ENCODE data around the gene ARHGDIG.
"Not testable (repeated sequence)": the region's sequence is repeated elsewhere in the genome, so short reads cannot be mapped to it uniquely, and the experiment has no call there.

Gene ARHGDIG

DNA sequence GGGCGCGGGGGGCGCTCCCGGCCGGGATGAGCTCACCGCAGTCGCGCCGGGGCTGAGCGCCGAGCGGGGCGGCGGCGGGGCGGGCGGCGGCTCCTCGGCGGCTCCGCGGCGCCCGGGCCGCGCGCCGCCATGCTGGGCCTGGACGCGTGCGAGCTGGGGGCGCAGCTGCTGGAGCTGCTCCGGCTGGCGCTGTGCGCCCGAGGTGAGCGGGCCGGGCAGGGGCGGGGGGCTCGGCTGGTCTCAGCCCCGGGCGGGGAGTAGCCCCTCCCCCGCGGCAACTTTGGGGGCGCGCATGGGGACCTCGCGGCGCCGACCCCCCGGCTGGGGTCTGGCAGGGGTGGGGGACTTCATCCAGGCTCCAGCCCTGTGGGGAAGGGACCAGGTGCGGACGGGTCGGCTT lies at the start of gene ARHGDIG:
TSS of gene ARHGDIG (plus strand) at position 40 of the 400 bp plus-strand sequence. CDS start at position 130, 90 bp downstream.
- no peak for DNase-seq

DNA sequence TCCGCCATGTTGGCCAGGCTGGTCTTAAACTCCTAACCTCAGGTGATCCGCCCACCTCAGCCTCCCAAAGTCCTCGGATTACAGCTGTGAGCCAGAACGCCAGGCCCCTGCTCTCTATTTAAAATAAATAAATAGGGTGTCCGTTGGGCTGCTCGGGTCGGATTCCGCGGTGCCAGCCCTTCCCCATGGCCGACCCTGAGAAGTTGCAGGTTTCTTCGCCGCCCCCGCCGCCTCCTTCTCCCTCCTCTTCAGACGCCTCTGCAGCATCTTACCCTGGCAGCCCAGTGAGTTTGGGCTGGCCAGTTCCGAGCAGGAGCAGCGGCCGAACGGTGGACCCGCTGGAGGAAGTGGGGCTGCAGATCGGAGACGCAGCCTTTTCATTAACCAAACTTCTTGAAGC lies 49.4 kb upstream of the ARHGDIG start:
- no peak for DNase-seq

DNA sequence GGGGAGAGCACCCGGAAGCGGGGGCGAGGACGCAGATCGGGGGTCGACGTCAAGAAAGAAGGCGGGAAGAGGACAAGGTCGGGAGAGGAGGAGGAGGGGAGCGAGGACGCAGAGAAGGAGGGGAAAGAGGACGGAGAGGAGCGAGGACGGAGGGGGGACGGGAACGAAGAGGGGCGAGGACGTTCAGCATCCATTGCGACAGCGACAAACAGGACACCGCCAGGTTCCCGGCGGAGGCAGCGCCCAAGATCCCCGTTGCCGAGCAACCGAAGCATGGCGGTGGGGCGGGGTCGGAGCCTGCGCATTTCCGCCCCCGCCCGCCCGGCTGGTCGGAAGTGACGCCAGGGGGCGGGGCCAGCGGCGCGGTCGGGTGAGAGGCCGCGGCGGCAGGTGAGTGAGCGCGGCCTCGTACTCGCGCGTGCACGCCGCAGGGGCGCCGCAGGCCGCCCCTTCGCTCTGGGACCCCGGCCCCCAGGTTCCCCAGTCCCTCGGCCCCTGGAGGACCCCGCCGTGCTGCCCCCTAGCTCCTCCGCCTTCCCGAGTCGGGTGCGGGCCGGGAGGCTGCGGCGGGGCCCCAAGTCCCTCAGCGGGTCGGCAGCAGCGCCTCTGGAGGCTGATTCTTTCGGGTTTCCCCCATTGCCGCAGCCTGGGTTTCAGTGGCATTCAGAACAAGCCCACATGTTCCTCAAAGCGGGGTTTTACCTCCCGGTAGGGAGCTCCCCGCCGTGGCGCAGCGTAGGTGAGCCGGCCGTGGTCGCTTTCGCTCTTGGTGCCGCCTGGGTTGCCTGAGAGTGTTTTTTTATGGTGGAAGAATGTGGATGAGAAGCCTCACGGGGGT lies 45.7 kb upstream of the ARHGDIG start, which contains the start of gene FAM234A:
TSS of gene FAM234A (plus strand) at position 354 of the 838 bp plus-strand sequence. CDS start 19,593 bp downstream, outside the sequence.
- peak; percentile 94 for DNase-seq

DNA sequence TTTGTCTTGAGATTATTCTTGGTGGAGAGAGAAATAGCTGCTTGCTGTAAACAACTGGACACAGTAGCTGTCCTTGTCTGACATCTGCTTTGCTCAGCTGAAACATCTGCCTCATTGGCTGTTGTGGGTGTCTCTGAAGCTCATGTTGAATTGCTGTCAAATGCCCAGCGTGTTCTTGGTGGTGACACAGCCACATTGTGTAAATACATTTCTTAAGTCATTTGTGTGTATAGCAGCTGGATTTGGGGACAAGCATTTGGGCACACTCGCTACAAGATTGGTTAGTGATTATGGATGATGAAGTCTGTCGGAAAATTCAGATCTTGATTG lies 40.5 kb upstream of the ARHGDIG start:
- DNase-seq = no peak

DNA sequence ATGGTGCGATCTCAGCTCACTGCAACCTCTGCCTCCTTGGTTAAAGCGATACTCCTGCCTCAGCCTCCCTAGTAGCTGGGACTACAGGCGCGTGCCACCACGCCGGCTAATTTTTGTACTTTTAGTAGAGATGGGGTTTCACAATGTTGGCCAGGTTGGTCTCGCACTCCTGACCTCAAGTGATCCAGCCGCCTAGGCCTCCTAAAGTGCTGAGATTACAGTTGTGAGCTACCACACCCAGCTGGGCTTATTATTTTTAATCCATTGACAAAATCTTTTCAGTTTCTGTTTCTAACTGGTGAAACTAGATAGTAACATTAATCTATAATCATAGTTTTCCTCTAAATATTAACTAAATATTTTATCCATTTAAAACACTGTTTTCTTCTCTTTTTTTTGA lies 39.8 kb upstream of the ARHGDIG start:
- no peak for DNase-seq

DNA sequence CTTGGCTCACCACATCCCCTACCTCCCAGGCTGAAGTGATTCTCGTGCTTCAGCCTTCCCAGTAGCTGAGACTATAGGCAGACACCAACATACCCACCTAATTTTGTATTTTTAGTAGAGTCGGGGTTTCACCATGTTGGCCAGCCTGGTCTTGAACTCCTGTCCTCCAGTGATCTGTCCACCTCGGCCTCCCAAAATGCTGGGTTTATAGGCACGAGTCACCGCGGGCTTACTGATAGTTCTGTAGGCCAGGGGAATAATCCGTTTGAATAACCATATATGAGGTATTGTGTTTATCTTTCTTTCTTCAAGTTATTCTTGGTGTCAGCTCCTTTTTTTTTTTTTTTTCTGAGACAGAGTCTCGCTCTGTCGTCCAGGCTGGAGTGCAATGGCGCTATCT lies 38.1 kb upstream of the ARHGDIG start:
- no peak for DNase-seq

DNA sequence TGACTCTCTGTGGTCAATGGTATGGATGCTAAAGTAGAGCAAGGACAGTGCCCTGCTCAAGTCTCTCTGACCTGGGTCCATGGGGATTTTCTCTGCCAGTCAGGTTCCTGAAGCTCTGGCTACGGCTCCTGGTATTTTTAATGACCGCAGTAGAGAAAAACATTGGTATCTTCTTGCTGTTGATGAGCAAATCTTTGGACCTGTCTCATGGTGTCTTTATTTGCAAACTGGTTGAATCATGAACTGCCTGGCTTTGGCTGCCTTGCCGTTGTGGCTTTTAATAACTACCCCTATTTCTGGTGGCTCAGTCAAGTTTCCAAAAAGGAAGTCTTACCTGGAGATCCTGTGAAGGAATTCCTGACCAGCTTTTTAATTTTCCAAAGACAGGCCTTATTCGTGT lies 37.0 kb upstream of the ARHGDIG start:
- no peak for DNase-seq

DNA sequence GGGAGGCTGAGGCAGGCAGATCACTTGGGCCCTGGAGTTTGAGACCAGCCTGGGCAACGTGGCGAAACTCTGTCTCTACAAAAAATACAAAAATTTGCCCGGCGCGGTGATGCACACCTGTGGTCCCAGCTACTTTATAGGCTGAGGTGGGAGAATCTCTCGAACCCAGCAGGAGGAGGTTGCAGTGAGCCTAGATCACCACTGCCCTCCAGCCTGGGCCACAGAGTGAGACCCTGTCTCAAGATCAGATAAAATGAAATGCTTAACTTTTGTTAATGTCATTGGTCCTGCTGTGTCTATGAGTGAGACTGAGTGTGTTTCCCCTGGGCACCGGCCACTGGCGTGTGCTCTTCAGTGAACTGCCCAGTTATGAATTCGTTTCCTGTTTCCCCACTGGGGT lies 35.3 kb upstream of the ARHGDIG start:
- DNase-seq = no peak

DNA sequence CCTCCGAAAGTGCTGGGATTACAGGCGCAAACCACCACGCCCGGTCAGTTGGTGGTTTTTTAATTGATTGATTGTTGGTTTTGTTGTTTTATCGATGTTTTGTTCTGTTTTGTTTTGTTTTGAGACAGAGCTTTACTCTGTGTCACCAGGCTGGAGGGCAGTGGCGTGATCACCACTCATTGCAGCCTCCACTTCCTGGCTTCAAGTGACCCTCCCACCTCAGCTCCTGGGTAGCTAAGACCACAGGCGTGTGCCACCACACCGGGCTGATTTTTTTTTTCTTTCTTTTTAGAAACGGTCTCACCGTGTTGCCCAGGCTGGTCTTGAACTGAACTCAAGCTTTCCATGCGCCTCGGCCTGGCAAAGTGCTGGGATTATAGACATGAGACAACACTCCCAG lies 33.4 kb upstream of the ARHGDIG start:
- no peak for DNase-seq

DNA sequence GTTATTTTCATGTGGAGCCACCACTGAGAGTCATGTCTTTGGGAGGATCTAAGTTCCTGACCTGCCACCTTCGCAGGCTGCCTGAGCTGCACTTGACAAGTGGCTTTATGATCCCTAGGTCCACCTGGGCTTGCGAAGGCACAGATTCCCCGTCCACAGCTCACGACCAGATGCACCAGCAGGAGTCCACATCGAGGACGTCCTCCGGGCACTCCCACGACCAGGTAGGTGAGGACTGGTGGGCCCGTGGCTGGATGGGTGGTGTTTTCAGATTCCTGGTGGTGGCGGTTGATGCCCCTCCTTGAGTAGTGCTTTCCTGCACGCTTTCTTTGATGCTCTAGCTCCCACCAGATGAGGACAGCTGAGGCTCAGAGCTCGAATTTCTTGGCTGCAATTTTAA lies 31.0 kb upstream of the ARHGDIG start:
- DNase-seq = no peak

DNA sequence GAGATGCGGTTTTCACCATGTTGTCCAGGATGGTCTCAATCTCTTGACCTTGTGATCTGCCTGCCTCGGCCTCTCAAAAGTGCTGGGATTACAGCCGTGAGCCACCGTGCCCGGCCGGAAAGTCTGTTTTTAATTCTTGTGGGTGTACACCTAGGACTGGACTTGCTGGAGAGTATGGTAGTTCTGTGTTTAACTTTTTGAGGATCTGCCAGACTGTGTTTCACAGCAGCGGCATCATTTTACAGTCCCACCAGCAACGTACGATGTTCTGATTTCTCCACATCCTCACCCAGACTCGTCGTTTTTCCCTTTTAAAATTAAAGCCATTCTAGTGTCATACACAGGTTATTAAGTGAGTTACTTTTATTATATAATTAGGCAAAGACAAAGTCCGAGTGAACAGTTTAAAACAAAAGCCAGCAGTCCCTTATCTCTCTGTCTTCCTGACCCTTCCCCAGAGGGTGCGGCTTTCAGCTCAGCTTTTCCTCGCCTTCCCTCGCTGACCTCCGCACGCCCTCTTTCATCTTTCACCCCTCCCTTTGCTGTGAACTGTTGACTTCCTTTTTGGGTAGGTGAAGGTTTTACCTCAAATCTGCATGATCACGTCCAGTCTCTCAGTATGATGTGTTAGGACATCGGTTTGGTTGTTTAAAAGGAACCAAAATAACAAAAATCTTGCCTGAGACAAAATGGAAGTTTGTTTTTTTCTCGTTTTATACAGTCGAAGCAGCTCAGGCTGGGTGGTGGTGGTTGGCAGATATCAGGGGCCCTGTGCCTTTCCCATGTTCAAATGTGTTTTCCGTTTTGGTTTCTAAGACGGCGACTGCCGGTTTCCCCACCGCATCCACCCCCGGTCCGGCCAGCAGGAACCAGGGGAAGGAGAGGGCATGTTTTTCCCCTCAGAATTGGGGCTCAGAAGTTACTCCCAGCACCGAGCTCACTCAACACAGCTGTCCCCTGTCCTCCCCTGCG lies 27.7 kb upstream of the ARHGDIG start:
- no peak for DNase-seq

DNA sequence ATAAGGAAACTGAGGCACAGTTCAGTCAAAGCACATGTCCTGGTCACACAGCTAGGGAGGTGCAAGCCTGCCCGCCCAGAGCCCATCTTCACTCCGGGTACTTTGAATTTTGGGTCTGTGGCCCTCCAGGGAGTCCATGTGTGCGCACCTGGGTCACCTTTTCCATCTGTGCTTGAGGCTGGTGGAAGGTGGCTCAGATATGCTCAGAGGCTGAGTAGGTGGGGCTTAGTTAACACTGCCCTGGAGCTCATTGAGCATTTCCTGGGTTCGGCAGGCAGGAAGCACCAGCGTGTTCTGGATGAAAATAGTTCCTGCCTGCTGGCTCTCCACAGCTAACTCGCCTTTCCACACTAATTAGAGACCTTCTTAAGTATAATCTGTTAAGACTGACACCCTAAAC lies 26.6 kb upstream of the ARHGDIG start:
- DNase-seq = no peak

DNA sequence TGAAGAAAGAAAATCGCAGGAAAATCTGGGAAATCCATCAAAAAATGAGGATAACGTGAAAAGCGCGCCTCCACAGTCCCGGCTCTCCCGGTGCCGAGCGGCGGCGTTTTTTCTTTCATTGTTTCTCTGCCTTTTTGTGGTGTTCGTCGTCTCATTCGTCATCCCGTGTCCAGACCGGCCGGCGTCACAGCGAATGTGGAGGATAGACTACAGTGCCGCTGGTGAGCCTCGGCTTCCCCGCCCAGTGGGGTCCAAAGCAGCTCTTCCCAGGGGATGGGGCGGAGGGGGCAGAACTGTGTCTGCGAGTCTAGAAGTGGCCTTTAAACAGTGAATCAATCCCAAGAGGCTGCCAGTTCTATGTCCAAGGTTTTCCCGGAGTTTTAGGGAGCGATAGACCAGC lies 25.9 kb upstream of the ARHGDIG start:
- no peak for DNase-seq

DNA sequence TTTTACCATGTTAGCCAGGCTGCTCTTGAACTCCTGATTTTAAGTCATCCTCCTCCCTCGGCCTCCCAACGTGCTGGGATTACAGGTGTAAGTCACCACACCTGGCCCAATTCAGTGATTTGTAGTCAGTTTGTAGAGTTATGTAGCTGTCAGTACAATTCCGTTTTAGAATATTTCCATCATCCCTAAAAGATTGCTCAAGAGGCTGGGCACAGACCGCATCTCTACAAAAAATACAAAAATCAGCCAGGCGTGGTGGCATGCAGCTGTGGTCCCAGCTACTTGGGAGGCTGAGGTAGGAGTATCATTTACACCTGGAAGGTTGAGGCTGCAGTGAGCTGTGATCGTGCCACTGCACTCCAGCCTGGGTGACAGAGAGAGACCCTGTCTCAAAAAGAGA lies 25.2 kb upstream of the ARHGDIG start:
- DNase-seq = no peak

DNA sequence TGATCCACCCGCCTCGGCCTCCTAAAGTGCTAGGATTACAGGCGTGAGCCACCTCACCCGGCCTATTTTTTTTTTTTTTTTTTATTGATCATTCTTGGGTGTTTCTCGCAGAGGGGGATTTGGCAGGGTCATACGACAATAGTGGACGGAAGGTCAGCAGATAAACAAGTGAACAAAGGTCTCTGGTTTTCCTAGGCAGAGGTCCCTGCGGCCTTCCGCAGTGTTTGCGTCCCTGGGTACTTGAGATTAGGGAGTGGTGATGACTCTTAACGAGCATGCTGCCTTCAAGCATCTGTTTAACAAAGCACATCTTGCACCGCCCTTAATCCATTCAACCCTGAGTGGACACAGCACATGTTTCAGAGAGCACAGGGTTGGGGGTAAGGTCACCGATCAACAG lies 22.3 kb upstream of the ARHGDIG start:
- not testable (repeated sequence) for DNase-seq

DNA sequence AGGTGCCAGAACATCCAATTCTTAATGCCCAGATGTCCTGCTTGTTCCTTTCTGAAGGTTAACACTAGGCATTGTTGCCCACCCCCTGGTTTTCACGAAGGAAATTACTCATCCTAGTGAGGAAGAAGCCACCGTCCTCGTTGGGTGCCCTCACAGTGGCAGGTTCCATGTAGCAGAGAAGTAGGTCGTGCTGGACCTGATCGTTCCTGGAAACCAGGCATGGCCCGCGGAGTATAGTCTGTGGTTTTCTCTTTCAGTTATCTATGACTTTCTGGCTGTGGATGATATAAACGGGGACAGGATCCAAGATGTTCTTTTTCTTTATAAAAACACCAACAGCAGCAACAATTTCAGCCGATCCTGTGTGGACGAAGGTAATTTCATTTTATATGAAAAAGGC lies 21.2 kb upstream of the ARHGDIG start:
- DNase-seq = no peak

DNA sequence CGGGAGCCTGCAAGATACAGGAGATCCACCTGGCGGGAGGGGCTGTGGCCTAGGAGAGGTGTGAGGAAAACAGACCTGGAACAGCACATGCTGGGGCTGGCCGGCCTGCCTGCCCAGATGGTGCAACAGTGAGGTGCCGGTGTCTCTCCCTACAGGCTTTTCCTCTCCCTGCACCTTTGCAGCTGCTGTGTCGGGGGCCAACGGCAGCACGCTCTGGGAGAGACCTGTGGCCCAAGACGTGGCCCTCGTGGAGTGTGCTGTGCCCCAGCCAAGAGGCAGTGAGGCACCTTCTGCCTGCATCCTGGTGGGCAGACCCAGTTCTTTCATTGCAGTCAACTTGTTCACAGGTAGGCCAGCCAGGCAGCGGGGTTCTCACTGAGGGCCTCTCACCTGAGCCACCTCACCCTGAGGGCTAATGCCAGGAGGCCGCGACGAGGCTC lies 20.6 kb upstream of the ARHGDIG start:
- DNase-seq = no peak

DNA sequence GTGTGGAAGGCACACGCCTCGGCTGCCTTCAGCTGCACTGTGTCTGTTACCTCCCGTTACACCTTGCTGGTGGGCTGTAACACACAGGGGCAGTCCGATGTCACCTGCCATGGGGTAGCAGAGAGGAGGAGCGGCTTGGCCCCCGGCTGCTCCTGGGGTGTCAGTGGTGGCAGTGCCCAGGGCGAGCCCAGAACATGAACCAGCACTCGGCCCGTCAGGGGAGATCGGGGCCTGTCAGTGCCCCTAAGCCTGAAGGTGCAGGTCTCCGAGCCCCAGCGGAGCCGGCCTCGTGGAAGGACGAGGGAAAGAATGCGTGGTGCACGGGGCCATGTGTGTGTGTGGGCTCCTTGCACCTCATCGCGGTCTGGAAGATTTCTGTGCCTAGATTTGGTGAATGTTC lies 20.1 kb upstream of the ARHGDIG start:
- DNase-seq = no peak

DNA sequence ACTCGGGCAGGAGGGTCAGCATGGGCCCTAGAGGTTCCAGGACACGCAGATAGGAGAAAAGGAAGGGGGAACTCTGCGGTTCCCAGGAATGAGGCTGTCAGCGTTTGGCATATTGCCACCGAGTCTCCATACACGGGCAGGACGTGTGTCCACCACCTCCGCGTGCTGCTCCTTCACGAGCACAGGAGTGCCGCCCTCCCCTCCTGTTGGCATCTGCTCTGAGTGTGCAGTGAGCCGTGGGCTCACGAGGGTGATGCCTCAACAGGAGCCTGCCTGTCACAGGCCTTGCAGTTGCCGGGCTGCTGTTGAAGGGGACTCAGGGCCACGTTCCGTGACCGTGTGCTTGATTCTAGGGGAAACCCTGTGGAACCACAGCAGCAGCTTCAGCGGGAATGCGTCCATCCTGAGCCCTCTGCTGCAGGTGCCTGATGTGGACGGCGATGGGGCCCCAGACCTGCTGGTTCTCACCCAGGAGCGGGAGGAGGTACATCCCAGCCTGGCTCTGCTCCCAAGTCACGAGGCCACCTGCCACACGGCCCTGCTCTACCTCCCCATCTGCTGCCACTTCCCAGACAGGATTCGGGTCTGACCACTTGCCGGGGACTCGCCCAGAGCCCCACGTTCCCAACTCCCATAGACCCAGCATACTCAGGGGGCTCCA lies 19.2 kb upstream of the ARHGDIG start:
- DNase-seq = no peak

DNA sequence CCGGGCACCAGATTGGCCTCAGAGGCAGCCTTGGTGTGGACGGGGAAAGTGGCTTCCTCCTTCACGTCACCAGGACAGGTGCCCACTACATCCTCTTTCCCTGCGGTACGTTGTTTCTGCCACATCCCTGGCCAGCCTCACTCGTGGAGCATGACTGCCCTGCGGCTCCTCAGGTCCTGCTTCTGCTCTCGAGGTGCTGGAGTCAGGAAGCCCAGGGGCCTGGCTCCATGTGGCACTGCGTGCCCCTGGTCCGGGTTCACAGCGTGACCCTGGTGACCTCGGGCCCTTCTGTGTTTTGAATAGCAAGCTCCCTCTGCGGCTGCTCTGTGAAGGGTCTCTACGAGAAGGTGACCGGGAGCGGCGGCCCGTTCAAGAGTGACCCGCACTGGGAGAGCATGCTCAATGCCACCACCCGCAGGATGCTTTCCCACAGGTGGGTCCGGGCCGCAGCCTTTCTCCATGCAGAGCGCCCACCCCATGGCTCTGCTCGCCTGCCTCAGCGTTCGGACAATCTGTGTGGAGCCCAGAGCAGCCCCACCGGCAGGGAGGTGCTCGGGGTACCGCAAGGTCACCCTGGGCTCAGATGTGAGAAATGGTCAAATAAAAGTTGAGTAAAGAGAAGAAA lies 18.2 kb upstream of the ARHGDIG start:
- DNase-seq = no peak

DNA sequence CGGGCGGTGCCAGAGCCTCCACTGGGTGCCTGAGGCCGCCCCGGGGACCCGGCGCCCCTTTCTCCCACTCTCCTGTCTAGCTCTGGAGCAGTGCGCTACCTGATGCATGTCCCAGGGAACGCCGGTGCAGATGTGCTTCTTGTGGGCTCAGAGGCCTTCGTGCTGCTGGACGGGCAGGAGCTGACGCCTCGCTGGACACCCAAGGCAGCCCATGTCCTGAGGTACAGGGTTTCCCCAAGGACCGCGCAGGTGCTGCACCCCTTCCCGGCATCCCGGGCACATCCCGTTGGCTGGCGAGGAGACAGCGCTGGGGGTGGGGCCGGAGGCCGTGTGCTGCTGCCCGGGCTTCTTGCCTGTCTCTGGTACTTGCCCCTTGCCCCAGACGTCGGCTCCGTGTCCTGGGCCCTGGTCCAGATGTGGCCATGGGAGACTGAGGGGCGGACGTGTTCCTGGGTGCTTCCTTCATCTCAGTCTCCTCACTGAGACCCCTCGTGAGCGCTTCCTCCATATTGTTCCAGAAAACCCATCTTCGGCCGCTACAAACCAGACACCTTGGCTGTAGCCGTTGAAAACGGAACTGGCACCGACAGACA lies 17.1 kb upstream of the ARHGDIG start:
- no peak for DNase-seq

DNA sequence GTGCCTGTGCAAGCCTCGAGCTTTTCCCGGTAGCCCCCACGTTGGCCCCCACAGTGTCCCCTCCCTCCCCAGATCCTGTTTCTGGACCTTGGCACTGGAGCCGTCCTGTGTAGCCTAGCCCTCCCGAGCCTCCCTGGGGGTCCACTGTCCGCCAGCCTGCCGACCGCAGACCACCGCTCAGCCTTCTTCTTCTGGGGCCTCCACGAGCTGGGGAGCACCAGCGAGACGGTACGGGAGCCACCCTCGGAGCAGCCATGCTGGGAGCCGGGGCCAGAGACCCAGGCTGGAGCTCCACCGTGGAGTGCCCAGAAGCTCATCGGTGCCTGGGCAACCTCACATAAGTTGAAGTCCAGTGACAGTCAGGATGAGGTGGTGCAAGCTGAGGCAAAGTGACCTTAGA lies 16.4 kb upstream of the ARHGDIG start:
- no peak for DNase-seq

All from right forelimb (tissue), 1 donor.